Left colon (tissue), 2 donors: ENCODE measurements around the gene TSC22D1. TPM values are rescaled to one million over a fixed set of nuclear protein-coding genes. Genes with fewer than 3 reads are reported as not detected.
A peak's percentile ranks its signal among the peaks of the same experiment; 100 is the strongest.
"Not testable (repeated sequence)": the region's sequence is repeated elsewhere in the genome, so short reads cannot be mapped to it uniquely, and the experiment has no call there.

ENCODE experiments used
- ATAC-seq: fragments of 200-7000 bp; cut with Tn5 transposase; one replicate; pipeline ENCODE4 v1.9.1; 2020; ENCODE audit warnings: mild to moderate bottlenecking, moderate library complexity
- DNase-seq, 2 donors: peaks; one replicate each; pipeline ENCODE4 v3.0.0-alpha.2; 2020
- intact Hi-C, 2 donors: fragments of 100-400 bp; cut with DNase I in 1 of 2; cut with micrococcal nuclease in 1 of 2; formaldehyde crosslinking; loops; one replicate each; pipeline versions ENCODE4 v1.11.2 to v1.14.0; 2022; cut with DNase I, micrococcal nuclease
- long read RNA-seq: library from polyadenylated mRNA; unstranded; transcript quantifications from one replicate; pipeline ENCODE4 v2.0.0, GENCODE V29; 2021
- total RNA-seq, 2 donors: library from RNA; stranded (reverse); fragmentation: NEBNext Ultra II Directional; extraction: Animal tissue kit (Norgen Biotek cat#: 25700); gene quantifications; one replicate each; pipeline ENCODE4 v1.2.1, GENCODE V29; 2021
- donor health status: DM: no; HTN: no; CAD: no.
- donor health status: DM: yes; HTN: yes; CAD: no.

Gene TSC22D1
- 100 to 1,000 TPM; 268 to 294 TPM for total RNA-seq
- long read RNA-seq, full-length matches to known transcripts = 918 of 942 reads
- long read RNA-seq, partial matches to known transcripts = 3 of 942 reads
- long read RNA-seq, other reads (novel, unspliced or antisense) = 21 of 942 reads

DNA sequence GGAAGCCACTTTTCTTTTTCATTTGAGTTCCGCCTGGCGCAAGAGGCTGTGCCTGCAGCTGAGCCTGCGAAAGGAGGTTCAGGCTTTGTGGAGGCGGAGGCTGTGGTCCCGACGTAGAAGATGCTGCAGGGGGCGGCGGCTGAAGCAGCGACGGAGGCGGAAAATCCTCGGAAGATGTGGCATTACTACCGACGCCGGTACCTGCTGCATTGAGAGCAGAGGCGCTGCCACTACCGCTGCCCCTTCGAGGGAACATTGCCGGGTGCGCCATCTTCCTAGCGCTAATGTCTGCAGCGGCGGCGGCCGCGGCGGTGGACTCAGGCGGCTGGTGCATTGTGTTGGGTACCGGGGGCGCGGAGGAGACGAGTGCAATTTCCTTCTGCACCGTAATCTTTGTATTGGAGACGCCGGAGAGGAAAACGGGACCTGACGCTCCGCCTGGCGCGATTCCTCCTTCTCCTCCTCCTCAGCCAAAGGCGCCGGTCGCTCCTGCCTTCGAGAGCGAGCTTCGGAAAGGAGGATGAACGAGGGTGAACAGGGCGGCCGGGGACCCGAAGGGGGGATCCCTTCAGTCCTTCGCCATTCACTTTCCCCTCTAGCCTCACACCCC, at the start of gene TSC22D1:
TSS of gene TSC22D1 (minus strand) at position 590 of the 610 bp plus-strand sequence. CDS start at position 334, 256 bp downstream.
- ATAC-seq (peak; percentile 6), DNase-seq (peak; percentile 48 to 70)
- intact Hi-C loops = no loop called here

- intact Hi-C loops = no loop called here
- DNase-seq = no peak
- no peak for ATAC-seq
These were observed 46.6 kb upstream of the TSC22D1 start for GRCh38 chr13:44622708-44623107.

DNA sequence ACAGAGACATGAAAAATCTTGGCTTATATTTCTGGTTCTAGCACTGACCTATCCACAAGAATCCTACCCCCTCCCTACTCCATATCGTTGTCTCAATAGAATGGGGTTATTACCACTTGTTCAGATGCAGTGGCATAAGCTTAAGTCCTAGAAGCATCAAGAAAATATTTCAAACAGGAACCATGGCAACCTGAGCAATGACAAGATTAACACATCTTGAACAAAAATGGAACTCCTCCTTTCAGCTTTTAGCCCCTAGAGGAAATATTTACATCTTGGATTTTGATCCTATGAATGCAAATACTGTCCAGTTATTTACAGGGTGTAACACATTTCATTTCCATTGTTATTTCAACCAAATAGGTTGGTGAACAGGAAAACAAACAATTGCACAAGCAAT, 46.1 kb upstream of the TSC22D1 start:
- intact Hi-C loops = no loop called here
- ATAC-seq (no peak), DNase-seq (no peak)

GRCh38 chr13:44620057-44620456, 43.9 kb upstream of the TSC22D1 start:
- DNase-seq (no peak), ATAC-seq (no peak)
- intact Hi-C loops = no loop called here

DNA sequence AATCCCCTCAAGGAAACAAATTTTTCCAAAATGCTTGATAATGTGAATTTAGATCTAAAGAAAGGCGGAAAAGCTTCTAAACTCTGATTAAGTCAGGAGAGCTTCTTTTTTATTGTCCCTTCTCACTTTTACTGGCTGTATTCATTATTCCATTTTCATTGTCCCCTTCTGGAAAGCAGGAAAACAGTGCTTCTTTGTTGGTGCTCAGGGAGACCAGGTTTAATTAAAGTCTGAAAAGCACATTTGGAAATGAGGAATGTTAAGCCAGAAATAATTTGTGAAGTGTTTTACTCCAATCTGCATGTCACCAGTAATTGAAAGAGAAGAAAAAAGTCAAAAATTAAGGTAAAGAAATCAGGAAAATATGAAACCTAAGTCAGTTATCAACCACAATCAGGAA, 43.5 kb upstream of the TSC22D1 start:
- ATAC-seq (no peak), DNase-seq (no peak)
- intact Hi-C loops = no loop called here

- intact Hi-C loops = no loop called here
- no peak for ATAC-seq
These were observed 42.2 kb upstream of the TSC22D1 start for GRCh38 chr13:44618326-44618725.

GRCh38 chr13:44617648-44618047, 41.5 kb upstream of the TSC22D1 start:
- intact Hi-C loops = no loop called here
- no peak for DNase-seq
- no peak for ATAC-seq

More at GRCh38 chr13:44618326-44618725, 42.2 kb upstream of the TSC22D1 start:
- no peak for DNase-seq

DNA sequence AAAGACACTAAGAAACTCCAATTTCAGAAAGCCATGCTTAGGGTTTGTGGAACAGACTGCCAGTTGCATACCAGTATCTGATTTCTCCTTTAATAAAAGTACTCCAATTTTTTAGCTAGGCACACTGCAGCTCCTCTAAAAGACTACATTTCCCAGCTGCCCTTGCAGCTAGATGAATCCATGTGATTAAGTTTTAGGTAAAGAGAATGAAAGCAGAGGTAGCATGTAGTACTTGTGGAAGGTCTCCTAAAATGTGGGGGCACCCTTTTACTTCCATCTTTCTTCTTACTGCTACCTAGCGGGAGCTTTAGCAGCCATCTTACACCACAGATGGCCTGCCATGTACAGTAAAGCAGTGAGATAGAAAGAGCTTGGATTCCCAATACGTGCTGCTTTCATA, 33.0 kb upstream of the TSC22D1 start:
- intact Hi-C loops = no loop called here
- DNase-seq = no peak
- ATAC-seq = no peak

GRCh38 chr13:44605721-44606120, 29.6 kb upstream of the TSC22D1 start:
- intact Hi-C loops = no loop called here
- DNase-seq (no peak), ATAC-seq (no peak)

DNA sequence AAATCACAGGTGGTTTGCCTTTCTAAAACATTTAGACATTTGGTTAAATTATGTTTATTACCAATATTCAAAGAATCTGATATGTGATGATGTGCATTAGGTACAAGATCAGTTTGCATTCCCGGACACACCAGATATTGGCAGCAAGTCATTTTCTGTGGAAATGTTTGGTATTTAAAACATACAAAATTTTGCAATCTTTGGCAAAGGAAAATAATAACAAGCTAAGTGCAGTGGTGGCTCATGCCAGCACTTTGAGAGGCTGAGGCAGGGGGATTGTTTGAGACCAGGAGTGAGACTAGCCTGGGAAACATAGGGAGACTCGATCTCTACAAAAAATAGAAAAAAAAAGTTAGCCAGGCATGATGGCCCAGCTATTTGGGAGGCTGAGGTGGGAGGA, 29.1 kb upstream of the TSC22D1 start:
- DNase-seq (no peak), ATAC-seq (no peak)
- intact Hi-C loops = no loop called here

DNA sequence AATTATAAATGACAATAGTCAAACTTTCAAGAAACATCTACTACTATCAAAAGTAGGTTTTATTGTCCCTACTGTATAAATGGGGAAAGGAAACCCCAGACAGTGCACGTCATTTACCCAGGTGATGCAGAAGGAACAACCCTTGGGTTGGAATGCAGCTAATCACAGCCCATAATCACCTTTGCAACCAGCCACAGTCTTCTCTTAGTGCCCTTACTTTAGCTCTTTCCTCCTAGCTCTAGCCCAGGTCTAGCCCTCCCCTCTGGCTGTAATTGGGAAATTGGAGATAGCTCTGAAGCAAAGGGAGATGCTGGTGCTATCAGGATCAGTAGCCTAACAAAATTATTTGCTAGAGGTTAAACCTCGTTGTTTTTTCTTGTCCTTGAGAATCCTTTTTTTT, 25.5 kb upstream of the TSC22D1 start:
- intact Hi-C loops = no loop called here
- DNase-seq = no peak
- no peak for ATAC-seq

GRCh38 chr13:44593861-44594592, 17.9 kb upstream of the TSC22D1 start:
- ATAC-seq, DNase-seq, intact Hi-C loops: not testable (repeated sequence)

- no peak for ATAC-seq
- intact Hi-C loops = no loop called here
- no peak for DNase-seq
These were observed 16.2 kb upstream of the TSC22D1 start for GRCh38 chr13:44592216-44592847.

- DNase-seq (peak in 1 of 2 donors; percentile 13), ATAC-seq (peak; percentile 49)
- intact Hi-C loops = no loop called here
These were observed 15.2 kb upstream of the TSC22D1 start for GRCh38 chr13:44591316-44591715.

GRCh38 chr13:44583137-44583536, 7.0 kb upstream of the TSC22D1 start:
- ATAC-seq (no peak), DNase-seq (no peak)
- intact Hi-C loops = no loop called here

- DNase-seq (peak in 1 of 2 donors; percentile 51), ATAC-seq (peak; percentile 10)
- intact Hi-C loops = no loop called here
These were observed 1.9 kb upstream of the TSC22D1 start for GRCh38 chr13:44578067-44578400.

- intact Hi-C loops = no loop called here
- ATAC-seq = peak; percentile 84
These were observed 1.3 kb upstream of the TSC22D1 start for GRCh38 chr13:44577236-44578066.

GRCh38 chr13:44576351-44577235, 463 bp upstream of the TSC22D1 start:
- intact Hi-C loops = no loop called here
- DNase-seq (peak in 1 of 2 donors; percentile 47), ATAC-seq (peak; percentile 40)

More at GRCh38 chr13:44577236-44578066, 1.3 kb upstream of the TSC22D1 start:
- peak; percentile 97 to 99 for DNase-seq
